Activated CD8-positive, alpha-beta memory T cell treated with anti-CD3 and anti-CD28 coated beads, Interleukin-2, amount 50 U/mL, for 48 hours (primary cell): ENCODE measurements around the gene GPRC6A.

Experiments used
- DNase-seq: peaks from one replicate; pipeline ENCODE4 v3.0.0-alpha.2; 2020

Gene GPRC6A

GRCh38 chr6:116773886-116774285, 55.0 kb downstream of the GPRC6A start:
- no peak for DNase-seq

GRCh38 chr6:116772450-116772849, 56.4 kb downstream of the GPRC6A start:
- DNase-seq: no peak

- no peak for DNase-seq
These were observed 61.2 kb downstream of the GPRC6A start for GRCh38 chr6:116767715-116768114.

- no peak for DNase-seq
These were observed 62.2 kb downstream of the GPRC6A start for GRCh38 chr6:116766506-116767176.

DNA sequence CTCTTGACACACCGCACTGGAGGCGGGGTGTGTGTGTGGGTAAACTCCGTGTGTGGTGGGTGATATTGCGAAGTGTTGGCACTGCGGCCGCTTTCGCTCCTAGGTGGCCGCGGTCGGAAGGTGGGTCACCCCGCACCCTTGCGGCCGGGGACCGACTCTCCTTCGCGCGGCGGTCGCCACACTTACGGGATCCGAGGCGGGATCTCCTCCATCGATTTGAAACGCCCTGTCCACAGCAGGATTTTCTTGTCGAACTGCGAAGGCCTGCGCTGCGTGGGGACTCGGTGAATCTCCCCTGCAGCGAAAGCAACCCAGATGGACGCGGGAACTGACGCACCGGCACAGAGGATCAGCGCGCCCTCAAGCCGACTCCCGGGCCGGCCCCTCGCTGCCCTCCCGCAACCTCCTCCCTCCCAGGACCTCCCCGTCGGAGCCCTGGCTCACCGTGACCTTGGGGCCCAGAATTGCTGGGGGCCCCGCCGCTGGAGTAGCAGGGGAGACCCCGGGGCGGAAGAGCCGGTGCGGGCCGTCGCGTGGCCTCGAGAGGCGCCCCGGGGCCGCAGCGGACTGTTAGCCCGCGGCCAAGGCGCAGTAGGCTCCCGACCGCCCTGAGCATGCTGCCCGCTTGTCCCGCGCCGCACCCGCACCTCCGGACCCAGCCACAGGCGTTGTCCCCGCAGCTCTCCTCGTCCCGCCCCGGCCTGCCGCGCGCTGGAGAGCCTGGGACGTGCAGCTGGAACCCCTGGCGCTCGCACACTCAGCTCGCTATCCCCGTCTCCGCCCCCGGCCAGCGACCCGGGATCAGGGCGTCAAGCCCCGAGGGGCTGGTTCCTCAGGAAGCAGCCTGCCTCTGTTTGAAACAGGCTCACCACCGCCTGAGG, 63.7 kb downstream of the GPRC6A start, which contains the start of gene FAM162B:
TSS of gene FAM162B (minus strand) at position 759 of the 881 bp plus-strand sequence. CDS start at position 616, 143 bp downstream.
- peak; percentile 54 for DNase-seq

GRCh38 chr6:116764629-116764960, 64.3 kb downstream of the GPRC6A start:
- no peak for DNase-seq

GRCh38 chr6:116763906-116764628, 64.8 kb downstream of the GPRC6A start:
- no peak for DNase-seq

- no peak for DNase-seq
These were observed 65.8 kb downstream of the GPRC6A start for GRCh38 chr6:116763048-116763447.

- DNase-seq: no peak
These were observed 66.6 kb downstream of the GPRC6A start for GRCh38 chr6:116762235-116762634.

DNA sequence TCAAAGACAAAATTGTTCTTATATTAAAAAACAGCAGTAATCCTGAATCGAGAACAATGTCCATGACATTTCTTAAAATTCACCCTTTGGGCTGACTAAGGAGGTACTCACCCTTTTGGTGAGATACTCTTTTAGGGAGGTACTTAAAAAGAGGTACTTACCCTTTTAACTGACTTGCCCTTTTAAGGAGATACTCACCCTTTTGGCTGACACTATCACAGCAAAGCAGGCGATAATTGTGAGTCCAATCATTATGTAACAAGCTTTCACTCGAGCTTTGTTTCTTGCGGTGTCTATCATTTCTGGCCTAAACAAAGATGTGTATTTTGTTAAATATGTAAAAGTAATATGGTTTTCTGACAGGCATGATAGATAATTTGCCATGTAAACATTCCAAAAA, 67.1 kb downstream of the GPRC6A start:
- no peak for DNase-seq

GRCh38 chr6:116745176-116745575, 83.7 kb downstream of the GPRC6A start:
- DNase-seq: no peak
